NAMALWA (cell line): ENCODE data around the gene SH3BGRL2.
"Not testable (repeated sequence)": the region's sequence is repeated elsewhere in the genome, so short reads cannot be mapped to it uniquely, and the experiment has no call there.

Experiments used
- DNase-seq: peaks from one replicate; pipeline ENCODE4 v3.0.0-alpha.2; 2015; ENCODE audit warnings: low spot score

SH3BGRL2 gene

GRCh38 chr6:79614326-79615305 is 16.5 kb upstream of the SH3BGRL2 start:
- no peak for DNase-seq

GRCh38 chr6:79617518-79617941 is 13.6 kb upstream of the SH3BGRL2 start:
- no peak for DNase-seq

DNA sequence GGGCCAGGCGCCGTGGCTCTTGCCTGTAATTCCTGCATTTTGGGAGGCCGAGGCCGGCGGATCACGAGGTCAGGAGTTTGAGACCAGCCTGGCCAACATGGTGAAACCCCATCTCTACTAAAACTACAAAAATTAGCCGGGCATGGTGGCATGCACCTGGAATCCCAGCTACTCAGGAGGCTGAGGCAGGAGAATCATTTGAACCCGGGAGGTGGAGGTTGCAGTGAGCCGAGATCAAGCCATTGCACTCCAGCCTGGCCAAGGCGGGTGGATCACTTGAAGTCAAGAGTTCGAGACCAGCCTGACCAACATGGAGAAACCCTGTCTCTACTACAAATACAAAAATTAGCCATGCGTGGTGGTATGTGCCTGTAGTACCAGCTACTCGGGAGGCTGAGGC is 12.7 kb upstream of the SH3BGRL2 start:
- DNase-seq: not testable (repeated sequence)

- no peak for DNase-seq
These were observed 9.6 kb upstream of the SH3BGRL2 start for GRCh38 chr6:79621579-79621978.

DNA sequence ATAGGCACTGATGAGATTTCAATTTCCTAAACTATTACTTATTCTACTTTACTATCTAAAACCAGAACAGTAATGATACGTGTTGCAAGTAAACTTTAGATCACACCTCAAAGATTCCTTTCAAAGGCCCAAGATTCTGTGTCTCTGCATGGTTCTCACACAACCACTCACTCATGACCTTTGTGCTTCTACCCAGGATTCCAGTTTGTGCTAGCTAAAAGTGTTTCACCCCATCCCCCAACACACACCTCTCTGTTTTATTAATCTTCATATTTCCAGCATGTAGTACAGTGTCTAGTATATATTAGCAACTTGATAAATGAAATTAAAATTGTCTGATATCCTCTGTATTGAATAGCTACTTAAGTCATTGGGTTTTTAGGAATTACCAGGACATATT is 8.8 kb upstream of the SH3BGRL2 start:
- no peak for DNase-seq

GRCh38 chr6:79623106-79623505 is 8.0 kb upstream of the SH3BGRL2 start:
- DNase-seq: no peak

- DNase-seq: no peak
These were observed 5.4 kb upstream of the SH3BGRL2 start for GRCh38 chr6:79625746-79626145.

- no peak for DNase-seq
These were observed 4.3 kb upstream of the SH3BGRL2 start for GRCh38 chr6:79626811-79627210.

GRCh38 chr6:79627422-79627821 is 3.7 kb upstream of the SH3BGRL2 start:
- DNase-seq: no peak

DNA sequence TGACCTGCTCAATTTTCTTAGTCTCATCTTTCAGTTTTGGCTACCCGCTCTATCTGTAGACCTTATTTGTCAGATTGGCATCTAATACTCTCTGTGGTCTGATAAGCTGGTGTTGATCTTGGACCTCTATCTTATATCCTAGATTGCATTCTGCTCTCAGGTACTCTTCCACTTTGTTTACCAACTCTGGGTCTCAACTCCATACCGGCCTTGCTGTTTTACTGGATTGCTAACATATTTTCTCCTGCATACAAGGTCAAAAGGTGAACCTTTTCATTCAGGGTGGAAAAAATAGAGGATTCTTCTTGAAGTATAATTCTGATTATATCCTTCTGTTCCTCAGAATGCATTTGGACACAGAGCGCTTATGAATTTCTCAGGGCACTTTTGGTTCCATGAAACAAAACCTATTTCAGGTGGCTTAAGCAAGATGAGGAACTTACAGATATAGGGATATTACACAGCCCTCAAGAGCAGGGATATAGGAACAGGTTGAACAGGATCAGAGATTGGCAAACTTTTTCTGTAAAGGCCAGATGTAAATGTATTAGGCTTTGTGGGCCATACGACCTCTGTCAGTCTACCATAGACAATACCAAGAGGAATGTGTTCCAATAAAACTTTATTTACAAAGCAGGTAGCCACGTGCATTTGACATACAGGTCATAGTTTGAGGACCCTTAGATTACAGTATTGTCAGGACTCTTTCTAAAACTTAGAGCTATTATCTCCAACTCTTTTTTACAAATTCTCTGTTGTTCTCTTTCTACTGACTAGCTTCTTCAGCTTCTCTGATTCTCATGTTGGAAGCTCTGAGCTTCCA is 2.5 kb upstream of the SH3BGRL2 start:
- no peak for DNase-seq

- DNase-seq: no peak
These were observed 698 bp upstream of the SH3BGRL2 start for GRCh38 chr6:79630380-79630882.

DNA sequence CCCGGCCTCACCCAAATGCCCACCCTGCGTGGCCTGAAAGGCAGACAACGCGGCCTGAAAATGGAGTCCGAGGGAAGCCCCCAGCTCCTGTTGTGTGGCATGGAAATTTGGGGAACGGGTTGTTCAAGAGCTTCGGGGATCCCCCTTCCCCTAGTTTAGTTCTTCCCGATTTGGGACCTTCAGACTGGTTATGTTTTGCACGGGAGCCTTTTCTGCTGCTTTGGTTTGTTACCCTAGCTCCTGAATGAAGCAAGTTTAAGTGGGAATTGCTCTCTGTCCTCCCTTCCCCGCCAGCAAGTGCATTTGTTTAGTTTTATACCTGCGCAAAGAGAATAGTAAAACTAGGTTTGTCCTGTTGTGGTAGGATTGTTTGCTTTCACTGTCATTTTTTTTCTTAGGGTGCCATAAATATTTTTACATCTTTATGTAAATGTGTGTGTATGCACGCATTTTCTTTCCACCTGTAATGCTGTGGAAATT is 604 bp downstream of the SH3BGRL2 start:
- DNase-seq: no peak

DNA sequence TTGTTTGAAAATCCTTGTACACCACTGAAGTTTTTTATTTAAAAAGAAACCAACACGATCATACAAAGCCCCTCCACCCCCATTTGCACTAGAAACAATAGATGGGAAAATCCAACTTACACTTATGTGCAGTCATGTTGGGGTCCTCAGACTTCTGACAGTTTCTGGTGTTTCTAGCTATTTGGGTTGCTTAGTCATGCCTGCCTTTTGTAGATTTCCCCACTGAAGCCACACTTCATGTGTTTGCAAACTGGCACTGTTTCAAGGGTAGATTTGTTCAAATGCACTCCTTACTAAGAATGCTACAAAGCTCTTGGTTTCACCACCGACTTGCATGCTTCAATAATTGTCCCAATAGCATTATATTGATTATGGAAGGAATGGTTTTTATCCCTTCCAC is 1.5 kb downstream of the SH3BGRL2 start:
- no peak for DNase-seq

DNA sequence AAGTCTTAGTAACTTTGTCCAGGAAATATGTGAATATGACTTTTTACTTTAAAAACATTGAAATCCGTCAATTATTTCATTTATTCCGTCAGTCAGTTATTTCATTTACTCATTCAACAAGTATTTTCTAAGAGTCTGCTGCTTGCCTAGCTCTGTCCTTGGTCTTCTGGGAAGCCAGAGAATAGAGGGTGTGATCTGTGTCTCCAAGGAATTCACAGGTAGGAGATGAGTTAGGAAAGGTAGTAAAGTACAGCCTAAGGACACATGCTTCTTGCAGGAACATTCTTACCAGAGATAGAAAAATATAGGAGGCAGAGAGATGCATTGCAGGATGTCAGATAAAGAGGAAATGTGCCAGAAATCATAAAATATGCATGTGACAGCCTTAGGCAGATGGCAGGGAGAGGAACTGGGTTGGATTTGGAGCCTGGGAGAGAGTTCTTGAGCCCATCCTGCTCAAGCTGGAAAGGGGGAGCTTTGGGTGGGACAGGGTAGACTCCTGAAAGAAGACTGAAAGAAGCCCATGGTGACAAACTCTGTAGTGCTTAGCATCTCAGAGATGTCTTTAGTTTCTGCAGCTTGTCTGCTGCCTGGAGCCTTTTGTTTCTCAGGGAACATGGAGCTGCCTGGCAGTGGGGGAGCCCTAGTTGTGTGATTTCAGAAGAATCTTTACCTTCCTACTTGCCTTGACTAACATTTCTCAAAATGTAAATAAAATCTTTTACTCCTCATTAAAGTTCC is 3.5 kb downstream of the SH3BGRL2 start:
- DNase-seq: no peak

DNA sequence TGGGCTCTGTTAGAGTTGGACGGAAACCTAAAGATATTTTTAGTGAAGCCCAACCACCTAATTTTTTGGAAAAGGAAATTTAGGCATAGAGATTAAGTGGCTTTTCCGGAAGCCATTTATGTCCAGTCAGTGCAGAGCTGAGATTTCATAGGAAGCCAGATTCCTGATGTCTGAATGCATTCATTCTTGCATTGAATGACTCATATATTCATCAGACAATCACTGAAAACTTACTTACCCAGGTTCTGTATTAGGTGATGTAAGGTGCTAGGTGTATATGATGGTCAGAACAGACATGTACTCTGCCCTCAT is 4.1 kb downstream of the SH3BGRL2 start:
- no peak for DNase-seq

- no peak for DNase-seq
These were observed 5.5 kb downstream of the SH3BGRL2 start for GRCh38 chr6:79636673-79637072.

- DNase-seq: no peak
These were observed 9.3 kb downstream of the SH3BGRL2 start for GRCh38 chr6:79640146-79641111.

- peak; percentile 62 for DNase-seq
These were observed 14.9 kb downstream of the SH3BGRL2 start for GRCh38 chr6:79646006-79646405.

- DNase-seq: no peak
These were observed 15.4 kb downstream of the SH3BGRL2 start for GRCh38 chr6:79646561-79646960.

DNA sequence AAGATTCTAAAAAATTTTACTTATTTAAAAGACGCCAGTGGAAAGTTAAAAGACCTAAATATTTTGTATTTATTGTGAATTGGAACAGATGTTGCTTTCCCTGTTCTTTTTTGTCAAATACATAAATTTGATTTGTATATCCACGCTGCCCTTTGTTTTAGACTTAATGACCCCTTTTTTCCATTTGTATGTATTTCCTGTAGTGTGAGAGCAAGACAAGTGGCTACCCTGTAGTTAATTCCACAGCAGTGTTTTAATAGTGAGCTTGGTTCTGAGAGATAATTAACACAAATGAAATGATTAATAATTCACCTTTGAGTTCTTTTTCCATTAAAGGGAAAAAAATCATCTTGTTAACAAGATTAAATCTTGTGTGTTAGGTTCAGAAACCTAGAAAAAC is 16.6 kb downstream of the SH3BGRL2 start:
- DNase-seq: no peak

- no peak for DNase-seq
These were observed 17.2 kb downstream of the SH3BGRL2 start for GRCh38 chr6:79648328-79648727.
